GM19193 (cell line): ENCODE results near the gene PNLDC1.

Source experiments
- POLR2A ChIP-seq: IDR thresholded peaks from 4 replicates; pipeline ENCODE4 v1.6.1; 2011; ENCODE audit not compliant: insufficient read depth, insufficient read length; ENCODE audit errors: extremely low read depth

Gene PNLDC1, protein sequence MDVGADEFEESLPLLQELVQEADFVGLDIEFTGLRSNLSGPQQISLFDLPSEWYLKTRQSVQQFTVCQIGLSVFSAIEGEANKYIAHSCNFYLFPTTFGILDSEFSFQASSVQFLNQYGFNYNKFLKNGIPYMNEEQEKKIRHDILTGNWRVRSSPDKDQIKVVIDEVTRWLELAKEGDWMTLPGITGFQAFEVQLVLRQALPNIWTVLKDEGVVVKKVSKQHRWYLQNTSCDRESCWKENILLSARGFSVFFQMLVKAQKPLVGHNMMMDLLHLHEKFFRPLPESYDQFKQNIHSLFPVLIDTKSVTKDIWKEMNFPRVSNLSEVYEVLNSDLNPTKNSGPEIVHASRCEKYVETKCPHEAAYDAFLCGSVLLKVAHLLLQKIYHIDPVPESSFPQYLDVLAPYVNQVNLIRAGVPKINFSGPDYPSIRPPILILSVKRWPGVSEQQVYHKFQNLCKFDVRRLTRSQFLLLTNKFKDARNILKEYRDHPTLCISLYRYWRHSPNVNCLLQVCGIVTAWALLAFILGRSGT

DNA sequence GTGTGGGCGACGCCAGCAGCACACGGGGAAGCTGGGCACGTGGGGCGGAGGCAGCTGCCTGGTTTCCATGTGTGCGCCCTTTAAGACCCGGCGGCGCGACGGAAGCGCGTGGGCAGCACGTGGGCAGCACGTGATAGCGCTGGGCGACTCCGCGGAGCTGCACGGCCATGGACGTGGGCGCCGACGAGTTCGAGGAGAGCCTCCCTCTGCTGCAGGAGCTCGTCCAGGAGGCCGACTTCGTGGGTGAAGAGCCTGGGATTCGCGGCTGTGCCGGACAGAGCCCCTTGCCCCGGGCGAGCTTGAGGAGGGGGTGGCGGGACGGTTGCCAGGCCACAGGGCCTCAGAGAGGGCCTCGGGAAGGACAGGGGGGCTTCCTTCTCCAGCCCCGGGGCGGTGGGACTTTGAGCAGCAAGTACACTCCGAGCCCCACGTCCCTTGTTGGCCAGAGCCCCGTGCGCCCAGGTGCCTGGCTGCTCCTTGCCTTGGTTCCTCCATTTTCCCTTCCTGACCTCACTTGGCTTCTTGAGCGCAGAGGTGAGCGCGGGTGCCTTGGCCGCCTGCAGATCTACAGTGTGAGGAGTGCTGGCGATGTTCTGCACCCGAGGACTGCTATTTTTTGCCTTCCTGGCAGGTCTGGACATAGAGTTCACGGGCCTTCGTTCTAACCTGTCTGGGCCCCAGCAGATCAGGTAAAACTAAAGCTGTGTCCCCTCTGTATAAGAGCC lies at the start of gene PNLDC1:
PNLDC1 (plus strand) TSS at position 136 of the 725 bp plus-strand sequence; CDS start at position 168, 32 bp downstream.
- TF ChIP-seq POLR2A = no peak

DNA sequence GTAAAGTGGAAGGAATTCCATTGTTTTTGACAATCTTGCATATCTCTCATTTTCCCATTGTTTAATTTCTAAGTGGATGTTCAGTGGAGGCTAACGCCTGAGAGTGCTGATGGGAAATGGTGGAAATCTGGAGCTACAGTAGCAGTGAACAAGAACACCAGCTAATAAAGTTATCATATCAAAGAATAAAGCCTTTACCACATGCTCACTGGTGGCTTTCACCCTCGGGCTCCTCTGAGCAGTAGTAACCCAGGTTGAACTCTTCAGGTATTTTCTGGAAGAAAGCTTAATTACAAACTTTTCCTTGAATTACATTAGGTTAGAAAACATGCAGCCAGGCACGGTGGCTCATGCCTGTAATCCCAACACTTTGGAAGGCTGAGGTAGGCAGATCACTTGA lies 48.6 kb upstream of the PNLDC1 start:
- TF ChIP-seq POLR2A = no peak

DNA sequence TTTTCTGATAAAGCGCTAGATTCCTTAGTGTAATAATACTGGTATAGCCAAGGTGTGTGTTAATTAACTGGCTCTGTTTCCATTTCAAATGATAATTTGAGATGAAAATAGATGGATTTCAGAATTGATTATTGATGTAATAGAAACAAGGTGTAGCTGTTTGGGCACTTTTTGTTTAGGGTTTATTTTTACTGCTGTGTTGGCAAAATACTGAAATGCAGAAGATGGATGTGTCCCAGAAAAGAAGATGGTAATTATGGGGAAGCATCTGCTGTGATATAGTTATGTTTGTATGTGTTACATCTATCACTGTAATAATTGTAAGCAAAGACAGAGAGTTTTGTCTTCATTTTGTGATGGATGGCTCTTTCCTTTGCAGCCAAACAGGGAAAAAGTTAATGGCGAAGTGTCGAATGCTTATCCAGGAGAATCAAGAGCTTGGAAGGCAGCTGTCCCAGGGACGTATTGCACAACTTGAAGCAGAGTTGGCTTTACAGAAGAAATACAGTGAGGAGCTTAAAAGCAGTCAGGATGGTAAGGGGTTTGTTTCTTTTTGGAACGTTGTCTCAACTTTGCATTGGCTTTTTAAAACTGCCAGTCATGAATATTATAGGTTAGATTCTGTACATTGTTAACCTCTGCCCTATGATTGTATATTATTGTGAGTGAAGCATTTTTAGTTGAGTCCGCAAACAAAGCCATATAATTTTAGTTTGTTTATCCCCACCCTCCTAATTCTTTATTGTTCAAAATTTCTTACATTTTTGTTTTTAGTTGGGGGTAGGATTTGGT lies 46.8 kb upstream of the PNLDC1 start:
- TF ChIP-seq POLR2A = no peak

DNA sequence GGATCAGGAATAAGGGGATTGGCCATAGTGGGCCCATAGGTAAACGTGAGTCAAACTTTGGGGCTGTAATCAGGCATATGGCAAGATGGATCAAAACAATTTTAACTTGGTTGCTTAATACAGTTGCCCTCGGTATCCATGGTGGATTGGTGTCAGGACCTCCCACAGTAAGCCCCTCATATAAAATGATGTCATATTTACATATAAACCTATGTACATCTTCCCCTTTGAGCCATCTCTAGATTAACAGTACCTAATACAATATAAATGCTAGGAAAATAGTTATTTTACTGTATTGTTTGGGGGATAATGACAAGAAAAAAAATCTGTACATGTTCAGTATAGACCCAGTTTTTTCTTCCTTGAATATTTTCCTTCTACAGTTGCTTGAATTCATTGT lies 45.7 kb upstream of the PNLDC1 start:
- no peak for TF ChIP-seq POLR2A

DNA sequence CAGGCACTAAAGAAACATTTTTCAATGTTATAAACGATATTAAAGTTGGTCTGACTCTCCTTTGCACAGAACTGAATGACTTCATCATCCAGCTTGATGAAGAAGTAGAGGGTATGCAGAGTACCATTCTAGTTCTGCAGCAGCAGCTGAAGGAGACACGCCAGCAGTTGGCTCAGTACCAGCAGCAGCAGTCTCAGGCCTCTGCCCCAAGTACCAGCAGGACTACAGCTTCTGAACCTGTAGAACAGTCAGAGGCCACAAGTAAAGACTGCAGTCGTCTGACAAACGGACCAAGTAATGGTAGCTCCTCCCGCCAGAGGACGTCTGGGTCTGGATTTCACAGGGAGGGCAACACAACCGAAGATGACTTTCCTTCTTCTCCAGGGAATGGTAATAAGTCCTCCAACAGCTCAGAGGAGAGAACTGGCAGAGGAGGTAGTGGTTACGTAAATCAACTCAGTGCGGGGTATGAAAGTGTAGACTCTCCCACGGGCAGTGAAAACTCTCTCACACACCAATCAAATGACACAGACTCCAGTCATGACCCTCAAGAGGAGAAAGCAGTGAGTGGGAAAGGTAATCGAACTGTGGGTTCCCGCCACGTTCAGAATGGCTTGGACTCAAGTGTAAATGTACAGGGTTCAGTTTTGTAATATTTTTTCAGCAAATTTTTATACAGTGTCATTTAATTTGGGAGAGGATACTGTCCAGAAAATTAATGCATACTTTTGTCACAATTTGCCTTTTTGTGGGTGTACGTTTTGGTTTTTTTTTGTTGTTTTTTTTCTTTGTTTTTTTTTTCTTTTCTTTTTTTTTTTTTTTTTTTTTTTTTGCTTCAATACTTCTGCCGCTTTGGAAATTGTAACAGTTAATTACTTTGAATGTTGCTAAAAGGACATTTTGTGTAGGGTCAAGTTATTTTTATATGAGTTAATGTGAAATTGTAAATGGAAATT lies 44.8 kb upstream of the PNLDC1 start:
- TF ChIP-seq POLR2A = no peak

DNA sequence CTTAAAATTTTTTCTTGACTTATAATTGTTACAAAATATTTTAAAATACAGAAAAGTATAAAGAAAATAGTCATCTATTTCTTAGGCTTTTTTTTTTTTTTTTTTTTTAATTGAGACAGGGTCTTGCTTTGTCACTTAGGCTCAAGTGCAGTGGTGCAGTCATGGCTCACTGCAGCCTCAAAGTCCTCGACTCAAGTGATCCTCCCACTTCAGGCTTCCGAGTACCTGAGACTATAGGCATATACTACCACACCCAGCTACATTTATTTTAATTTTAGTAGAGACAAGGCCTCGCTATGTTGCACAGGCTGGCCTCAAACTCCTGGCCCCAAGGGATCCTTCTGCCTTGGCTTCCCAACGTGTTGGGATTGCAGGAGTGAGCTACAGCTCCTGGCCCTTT lies 43.6 kb upstream of the PNLDC1 start:
- TF ChIP-seq POLR2A = no peak

DNA sequence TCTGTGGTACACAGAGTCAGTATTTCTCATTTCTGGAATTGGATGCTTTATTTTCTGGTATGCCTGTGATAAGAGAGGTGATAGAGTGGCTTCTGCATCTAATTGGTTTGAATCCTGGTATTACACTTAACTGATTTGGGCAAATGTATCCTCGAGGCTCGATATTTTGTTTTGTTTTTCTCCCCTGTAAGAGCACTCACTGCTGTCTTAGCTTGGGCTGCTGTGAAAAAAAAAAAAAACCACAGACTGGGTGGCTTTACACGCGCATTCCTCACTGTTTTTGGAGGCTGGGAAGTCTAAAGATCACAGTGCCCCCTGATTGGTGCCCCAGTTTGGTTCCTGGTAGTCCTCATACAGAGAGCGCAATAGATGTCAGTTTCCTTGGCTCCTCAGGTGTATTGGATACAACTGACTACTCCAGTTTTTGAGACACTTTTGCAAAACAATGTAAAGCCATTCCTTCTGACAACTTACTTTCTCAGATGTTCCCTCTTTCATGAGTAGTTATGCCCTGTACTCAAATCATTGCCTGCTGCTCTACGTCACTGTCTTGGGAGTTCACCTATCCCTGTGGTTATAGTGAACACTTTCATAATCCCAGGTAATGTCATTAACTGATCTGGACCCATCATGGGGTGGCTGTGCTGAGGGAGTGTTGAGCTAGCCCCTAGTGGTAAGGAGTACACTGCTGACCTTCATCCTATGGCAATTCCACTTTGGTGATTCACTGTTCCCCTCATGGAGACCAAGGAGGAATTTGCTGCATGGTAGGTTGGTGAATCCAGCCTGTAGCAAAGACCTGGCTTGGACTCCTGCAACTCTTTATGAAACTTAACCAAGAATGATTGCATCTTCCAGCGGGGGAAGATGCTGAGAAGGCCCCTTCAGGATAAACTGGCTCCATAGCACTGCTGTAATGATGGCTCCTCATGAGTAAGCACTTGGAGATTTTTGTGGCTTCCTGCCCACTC lies 41.8 kb upstream of the PNLDC1 start:
- no peak for TF ChIP-seq POLR2A

DNA sequence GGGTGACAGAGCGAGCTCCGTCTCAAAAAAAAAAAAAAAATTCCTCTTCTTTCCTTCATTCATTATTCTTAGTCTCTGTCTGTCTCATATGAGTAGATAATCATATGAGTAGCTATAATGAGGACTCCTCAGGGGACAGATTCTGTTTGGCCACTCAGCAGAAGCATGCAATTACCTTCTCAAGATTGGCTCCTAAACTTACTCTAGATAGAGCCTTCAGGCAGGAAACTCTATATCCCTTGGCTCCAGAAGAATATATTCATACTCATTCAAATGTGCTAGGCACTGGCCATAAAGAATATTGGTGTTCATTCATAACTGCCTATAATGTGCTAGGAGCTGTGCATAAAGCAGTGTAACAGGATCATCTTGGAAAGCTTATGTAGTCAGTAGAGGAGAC lies 40.4 kb upstream of the PNLDC1 start:
- no peak for TF ChIP-seq POLR2A

DNA sequence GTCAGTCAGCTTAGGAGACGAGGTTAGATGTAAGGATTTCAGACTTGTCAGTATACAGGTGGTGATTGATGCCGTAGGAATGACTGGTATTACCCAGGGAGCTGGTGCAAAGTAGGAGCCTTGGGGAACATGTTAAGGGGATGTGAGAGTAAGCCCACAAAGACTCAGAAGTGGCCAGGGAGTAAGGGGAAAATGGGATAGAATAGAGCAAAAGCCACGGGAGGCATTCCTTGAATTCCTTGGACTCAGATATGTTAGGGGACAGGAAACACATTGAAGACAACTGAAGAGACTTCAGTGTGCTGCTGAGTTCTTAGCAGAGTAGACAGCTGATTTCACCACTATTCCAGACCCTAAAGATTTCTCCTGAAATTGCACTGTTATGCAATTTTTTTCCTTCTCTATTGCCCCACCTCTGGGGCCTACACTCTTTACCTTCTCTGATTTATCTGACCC lies 39.4 kb upstream of the PNLDC1 start:
- no peak for TF ChIP-seq POLR2A

DNA sequence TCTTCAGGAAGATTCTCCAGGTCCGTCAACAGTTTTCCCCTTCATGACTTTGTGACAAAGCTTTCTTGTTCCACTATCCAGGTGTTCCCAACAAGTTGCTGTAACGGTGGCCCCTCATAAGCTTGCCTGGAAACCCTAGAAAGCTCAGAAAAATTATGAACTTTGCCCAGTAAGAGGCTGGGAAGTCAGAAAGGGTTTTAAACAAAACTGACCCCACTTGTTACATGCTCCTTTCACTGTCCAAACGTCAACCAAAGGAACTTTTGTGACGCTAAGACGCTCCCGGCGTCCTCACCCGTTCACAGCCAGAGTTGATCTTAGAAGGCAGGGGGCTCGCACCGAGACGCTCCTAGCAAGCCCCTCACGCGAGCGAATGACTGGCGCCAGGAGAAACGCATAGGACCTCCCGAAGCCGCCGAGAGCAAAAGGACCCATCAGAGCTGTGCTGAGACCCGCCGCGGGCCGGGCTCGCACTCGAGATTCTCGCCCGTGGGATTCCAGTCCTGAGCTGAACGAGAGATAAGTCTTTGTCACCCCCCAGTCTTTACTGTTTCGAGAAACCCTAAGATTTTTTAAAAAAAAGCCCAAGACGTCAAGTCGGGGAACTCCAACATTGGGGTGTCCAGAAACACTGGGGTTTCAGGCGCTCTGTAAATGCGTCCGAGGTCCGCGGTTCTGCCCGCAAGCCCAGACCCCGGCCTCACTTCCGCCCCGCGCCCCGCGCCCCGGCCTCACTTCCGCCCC lies 38.8 kb upstream of the PNLDC1 start:
- TF ChIP-seq POLR2A = no peak

DNA sequence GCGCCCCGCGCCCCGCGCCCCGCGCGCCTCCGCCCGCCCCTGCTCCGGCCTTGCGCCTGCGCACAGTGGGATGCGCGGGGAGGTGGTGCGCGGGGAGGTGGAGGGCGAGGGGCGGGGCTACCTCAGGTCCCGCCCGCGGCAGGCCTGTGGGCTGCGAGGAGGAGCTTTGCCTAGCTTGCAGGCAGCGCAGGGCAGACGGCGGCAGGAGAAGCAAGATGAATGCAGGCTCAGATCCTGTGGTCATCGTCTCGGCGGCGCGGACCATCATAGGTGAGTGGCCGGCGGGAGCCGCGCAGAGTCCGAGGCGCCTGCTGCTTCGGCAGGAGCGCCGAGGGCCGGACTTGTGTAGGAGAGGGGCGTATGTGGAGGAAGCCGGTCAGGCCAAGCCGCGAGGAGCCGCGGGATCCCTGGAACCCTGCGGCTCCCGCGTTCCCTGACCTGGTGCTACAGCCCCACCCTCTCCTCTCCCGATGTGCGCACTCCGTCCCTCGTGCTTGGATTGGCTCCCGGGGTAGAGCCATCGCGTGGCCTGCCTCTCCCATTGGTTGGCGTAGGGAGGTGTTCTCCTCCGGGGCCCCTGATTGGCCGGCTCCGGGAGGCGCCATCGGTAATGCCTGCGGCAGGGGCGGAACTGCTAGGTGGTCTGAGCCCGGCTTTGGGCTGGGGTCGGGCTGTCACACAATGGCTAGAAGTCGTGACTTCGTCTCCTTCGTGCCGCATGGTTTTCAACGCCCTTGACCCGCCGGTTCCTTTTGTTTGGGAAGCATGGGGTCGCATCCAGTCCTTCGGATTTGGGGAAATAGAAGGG lies 38.0 kb upstream of the PNLDC1 start, which contains the start of gene ACAT2:
ACAT2 (plus strand) TSS at position 173 of the 808 bp plus-strand sequence; CDS start at position 216, 43 bp downstream.
- peak; percentile 69 for TF ChIP-seq POLR2A

DNA sequence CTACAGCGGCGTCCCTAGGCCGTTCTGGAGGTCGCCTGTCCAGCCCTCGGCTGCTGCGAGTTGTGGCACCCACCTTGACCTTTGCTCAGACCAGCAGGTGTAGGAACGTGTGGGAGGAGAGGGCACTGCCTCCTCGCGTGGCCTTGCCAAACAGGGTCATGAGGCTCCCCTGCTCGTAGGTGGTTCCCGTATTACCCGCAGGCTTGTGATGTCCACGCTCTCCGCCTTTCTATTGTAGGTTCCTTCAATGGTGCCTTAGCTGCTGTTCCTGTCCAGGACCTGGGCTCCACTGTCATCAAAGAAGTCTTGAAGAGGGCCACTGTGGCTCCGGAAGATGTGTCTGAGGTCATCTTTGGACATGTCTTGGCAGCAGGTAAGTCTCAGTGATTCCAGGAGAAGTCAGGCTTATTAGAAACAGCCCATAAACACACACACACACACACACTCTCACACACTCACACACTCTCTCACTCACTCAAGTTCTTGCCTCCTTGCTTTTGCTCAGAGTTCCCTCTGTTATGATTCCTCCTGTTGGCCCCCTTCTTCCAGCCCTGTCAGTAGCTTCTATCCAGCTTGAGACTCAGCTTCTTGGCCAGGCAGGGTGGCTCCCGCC lies 37.3 kb upstream of the PNLDC1 start:
- TF ChIP-seq POLR2A = no peak
